HEK293T (cell line): ENCODE data around the gene ZNF580.

Experiments used
- ARNT ChIP-seq: fragments of 450-650 bp; IDR thresholded peaks from 2 replicates; pipeline ENCODE4 v1.6.1; 2017; ENCODE audit warnings: mild to moderate bottlenecking
- BHLHE40 ChIP-seq: fragments of 450-650 bp; IDR thresholded peaks from 2 replicates; pipeline ENCODE4 v1.6.1; 2016; ENCODE audit warnings: mild to moderate bottlenecking, moderate library complexity, borderline replicate concordance
- FOXA1 ChIP-seq: fragments of 450-650 bp; IDR thresholded peaks from 2 replicates; pipeline ENCODE4 v1.6.1; 2016; ENCODE audit warnings: mild to moderate bottlenecking
- FOXK2 ChIP-seq: fragments of 450-650 bp; IDR thresholded peaks from 2 replicates; pipeline ENCODE4 v1.6.1; 2016; ENCODE audit warnings: mild to moderate bottlenecking
- FOXM1 ChIP-seq: fragments of 450-650 bp; IDR thresholded peaks from 2 replicates; pipeline ENCODE4 v1.6.1; 2017; ENCODE audit warnings: mild to moderate bottlenecking, borderline replicate concordance
- HDGF ChIP-seq: fragments of 450-650 bp; IDR thresholded peaks from 2 replicates; pipeline ENCODE4 v1.6.1; 2017; ENCODE audit warnings: antibody characterized with exemption, borderline replicate concordance
- L3MBTL2 ChIP-seq: fragments of 450-650 bp; conservative IDR thresholded peaks from 2 replicates; pipeline ENCODE4 v1.6.1; 2016; ENCODE audit warnings: mild to moderate bottlenecking
- NFRKB ChIP-seq: fragments of 450-650 bp; IDR thresholded peaks from 2 replicates; pipeline ENCODE4 v1.6.1; 2016; ENCODE audit warnings: mild to moderate bottlenecking, moderate library complexity
- PKNOX1 ChIP-seq: fragments of 450-650 bp; IDR thresholded peaks from 2 replicates; pipeline ENCODE4 v1.6.1; 2016
- SP1 ChIP-seq: fragments of 450-650 bp; IDR thresholded peaks from 2 replicates; pipeline ENCODE4 v1.6.1; 2017
- SUZ12 ChIP-seq: fragments of 450-650 bp; IDR thresholded peaks from 2 replicates; pipeline ENCODE4 v1.6.1; 2016; ENCODE audit warnings: mild to moderate bottlenecking

- TF ChIP-seq SP1, result no peak
- TF ChIP-seq PKNOX1, result no peak
- TF ChIP-seq FOXM1, result no peak
- no peak for TF ChIP-seq BHLHE40
- no peak for TF ChIP-seq SUZ12
- TF ChIP-seq FOXK2, result no peak
- TF ChIP-seq ARNT, result no peak
- no peak for TF ChIP-seq NFRKB
- no peak for TF ChIP-seq HDGF
- no peak for TF ChIP-seq FOXA1
- TF ChIP-seq L3MBTL2, result no peak
Measured at GRCh38 chr19:55642153-55643002, 1.6 kb downstream of the ZNF580 start.
